HG02642 (cell line): ENCODE measurements around the gene MTOR.
"Not testable (repeated sequence)": the region's sequence is repeated elsewhere in the genome, so short reads cannot be mapped to it uniquely, and the experiment has no call there.

Source experiments
- ATAC-seq: cut with Tn5 transposase; IDR thresholded peaks from one replicate; pipeline ENCODE4 v1.9.1; 2021; ENCODE audit warnings: mild to moderate bottlenecking; ENCODE audit not compliant: unreplicated experiment, poor library complexity

MTOR gene

DNA sequence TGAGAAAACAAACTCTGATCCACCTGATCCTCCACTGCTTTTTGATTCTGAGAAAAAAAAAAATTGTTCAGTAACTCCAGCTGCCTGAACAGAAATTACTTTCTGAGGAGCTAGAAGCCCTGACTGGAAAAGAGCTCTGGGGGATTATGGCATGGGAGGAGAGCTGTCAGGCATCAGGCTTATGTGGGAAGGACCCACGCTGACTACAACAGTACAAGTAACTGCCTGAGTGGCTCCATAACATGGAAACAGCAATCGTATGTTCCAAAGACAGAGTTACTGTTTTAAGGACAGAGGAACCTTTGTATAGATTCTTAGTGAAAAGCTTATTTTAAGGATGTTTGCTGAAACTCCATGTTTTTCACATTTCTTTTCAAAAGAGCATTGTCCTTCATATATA, 74.4 kb downstream of the MTOR start:
- no peak for ATAC-seq

DNA sequence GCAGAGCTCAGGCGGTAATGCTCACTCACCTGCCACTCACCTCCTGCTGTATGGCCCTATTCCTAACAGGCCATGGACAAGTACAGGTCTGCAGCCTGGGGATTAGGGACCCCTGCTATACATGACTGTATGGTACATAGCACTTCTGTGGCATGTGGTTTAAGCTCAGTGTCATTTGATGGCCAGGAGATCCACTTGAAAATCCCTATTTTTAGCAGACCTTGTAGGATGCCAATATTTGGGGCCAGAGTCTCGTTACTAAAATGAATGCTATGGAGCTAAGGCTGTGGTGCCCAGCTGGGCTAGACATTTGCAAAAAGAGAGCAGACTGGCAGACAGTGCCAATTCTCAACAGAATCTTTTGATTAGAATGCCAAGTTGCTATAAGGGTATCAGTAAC, 74.9 kb downstream of the MTOR start:
- no peak for ATAC-seq

DNA sequence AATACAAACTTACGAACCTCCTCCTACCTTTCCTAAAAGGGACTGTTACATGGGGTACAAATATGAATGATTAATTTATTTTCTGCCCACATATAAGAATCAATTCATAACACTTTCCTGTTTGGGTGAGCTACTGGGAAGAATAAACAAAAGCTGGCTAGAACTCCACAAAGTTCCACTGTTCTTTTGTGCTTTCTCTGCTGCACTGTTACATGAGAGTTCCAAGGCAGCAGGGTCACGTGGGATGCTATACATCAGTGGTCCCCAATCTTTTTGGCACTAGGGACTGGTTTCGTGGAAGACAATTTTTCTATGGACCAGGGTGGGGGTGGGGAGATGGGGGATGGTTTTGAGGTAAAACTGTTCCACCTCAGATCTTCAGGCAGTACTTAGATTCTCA, 75.4 kb downstream of the MTOR start:
- ATAC-seq: no peak

DNA sequence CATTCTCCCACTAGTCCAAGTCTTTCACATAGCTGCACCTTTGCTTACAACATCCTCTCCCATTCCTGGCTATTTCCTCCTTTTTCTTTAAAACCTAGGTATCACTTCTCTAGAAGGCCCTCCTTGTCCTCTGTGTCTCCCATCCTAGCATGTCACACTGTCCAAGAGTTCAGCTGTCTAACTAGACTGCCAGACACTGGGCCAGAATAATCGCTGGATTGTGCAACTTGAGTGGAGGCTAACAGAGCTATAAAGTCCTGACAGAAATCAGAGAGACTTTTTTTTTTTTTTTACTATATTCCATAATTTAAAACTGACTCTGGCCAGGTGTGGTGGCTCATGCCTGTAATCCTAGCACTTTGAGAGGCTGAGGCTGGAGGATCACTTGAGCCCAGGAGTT, 77.4 kb downstream of the MTOR start:
- ATAC-seq: no peak

DNA sequence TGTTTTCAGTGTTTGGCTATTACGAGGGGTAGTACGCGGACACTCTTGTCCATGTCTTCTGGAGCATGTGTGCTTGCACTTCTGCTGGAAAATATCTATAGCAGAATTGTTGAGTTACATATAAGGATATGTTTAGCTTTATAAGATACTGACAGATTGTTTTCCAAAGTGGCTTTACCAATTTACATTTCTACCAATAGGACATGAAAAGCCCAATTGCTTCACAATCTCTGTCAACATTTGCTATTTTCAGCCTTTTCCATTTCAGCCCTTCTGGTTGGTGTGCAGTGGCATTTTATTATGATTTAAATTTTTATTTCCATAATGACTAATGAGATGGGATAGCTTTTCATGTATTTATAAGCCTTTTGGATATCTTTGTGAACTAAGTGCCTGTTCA, 79.5 kb downstream of the MTOR start:
- ATAC-seq: no peak

DNA sequence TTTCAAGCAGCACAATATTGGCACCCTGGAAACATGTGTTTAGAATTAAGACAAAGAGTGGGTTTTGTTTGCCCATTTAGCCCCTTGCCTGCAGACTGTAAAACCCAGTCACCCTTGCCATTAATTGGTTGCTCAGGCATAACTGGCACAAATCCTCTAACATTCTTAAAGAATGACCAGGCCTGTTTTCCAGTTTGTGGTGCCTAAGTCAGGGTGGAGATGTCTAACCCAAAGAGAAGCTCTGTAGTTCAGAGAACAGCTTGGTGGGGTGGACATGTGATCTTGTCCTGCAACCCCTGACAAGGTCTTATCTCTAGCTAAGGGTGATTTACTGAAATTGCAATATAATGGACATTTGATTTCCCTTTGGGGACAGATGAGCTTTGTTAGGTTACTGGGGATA, 82.0 kb downstream of the MTOR start:
- ATAC-seq: no peak

DNA sequence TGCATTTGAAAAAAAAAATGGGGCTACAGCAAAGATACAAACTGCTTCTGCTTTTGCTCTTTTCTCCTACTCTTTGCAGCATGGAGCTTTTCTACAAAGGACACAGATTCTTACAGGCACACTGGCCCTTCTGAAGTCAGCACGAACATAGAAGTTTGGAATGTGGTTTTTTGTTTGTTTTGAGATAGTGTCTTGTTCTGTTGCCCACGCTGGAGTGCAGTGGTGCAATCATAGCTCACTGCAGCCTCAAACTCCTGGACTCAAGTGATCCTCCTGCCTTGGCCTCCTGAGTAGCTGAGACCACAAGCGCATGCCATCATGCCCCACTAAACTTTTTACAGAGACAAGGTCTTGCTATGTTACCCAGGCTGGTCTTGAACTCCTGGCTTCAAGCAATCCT, 82.6 kb downstream of the MTOR start:
- not testable (repeated sequence) for ATAC-seq

DNA sequence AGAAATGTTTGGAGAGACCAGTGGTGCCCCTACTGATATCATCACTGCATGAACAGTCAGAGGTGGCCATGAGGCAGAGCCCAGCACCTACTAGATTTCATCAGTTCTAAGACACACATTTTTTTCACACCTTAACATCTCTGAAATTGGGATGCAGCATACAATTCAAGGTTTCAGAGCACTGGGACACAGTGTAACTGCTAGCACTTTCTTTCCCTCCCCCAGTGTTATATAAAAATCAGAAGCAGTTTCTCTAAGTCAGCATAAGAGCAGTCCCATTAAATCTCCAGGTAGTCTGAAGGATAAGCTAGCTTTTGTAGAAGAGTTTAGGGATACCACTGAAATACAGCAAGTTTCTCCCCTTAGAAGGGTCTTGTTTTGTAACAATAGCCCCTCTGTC, 83.2 kb downstream of the MTOR start:
- no peak for ATAC-seq

DNA sequence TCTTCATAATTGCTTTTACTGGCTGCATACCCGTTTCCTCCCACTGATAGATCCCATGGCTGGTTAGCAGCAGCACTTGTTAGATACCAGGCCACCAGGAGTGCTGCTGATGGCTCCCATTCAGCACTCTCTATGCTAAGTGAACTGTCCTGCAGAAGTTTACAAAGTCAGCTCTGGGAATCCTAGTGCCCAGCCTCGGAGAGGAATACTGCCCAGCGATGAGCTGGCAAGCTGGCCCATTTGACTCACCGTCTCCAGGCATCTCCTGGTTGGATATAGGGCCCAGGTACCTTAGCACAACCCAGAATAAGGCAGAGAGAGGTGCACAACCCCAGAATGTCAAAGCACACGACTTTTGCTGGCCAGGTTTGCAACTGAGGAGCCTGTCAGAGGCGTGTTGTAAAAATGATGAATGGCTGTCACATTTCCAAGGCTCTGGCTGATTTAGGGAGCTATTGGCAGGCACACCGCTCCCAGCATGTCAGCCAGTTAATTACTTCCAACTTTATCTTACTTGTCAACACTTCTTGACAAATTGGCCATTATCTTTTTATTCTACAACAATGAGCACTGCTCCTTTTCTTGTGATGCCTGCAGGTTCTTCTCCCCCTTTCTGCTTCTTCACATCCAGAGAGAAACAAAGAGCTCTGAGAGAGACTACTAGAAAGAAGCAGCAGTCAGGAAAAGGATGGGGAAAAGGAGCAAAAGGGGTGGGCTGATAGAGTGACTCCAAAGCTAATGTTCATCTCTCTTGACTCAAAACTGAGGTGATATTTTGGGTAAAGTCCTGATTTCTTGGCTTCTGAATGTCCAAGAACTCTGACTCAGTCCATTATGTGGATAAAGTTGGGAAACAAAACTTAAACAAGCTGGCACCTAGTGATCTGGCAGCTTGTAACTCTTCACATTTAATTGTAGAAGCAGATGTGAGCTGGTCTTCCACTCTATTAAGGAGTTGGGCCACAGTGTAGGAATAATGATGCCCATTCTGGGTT, 84.0 kb downstream of the MTOR start:
- ATAC-seq: no peak

DNA sequence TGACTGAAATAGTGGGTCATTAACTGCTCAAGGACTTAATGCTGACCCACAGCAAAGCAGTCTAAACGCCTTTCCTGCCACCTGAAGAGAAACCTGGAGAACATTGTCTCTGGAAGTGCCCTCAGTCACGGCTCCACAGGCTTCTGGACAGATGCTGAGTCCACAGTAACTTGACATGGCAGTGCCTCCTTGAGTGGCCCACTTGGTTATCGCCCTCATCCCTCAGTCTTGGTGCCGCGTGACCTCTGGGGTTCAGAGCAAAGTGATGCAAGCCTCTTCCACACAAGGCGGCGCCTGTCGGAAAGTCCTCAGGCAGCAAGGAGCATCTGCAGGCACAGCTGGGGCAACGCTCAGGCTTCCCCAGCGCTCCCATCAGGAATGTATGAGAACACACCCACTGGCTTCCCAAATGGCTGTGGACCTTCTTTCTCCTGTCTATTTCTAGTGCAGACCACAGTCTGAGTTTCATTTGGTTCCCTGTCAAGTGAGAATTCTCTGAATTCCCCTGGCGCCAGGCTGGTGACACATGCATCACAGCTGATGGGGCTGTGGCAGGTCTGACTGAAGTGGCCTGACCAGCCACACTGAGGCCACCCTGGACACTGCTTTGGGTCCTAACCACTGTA, 86.2 kb downstream of the MTOR start:
- ATAC-seq: no peak

DNA sequence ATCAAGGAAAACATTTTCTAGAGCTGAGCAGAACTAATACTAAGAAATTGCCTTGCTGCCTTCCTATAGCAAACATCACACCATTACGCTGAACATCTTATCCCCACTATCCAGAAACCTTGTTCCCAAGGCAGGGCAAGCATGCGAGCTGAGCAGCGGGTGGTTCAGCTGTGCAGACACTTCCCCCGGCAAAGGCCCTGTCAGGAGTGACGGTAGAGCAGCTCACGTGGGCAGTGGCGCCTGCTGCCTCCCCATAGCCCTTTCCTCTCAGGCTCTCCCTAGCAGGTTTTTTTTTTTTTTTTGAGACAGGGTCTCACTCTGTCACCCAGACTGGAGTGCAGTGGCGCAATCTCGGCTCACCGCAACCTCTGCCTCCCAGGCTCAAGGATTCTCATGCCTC, 86.9 kb downstream of the MTOR start:
- no peak for ATAC-seq

DNA sequence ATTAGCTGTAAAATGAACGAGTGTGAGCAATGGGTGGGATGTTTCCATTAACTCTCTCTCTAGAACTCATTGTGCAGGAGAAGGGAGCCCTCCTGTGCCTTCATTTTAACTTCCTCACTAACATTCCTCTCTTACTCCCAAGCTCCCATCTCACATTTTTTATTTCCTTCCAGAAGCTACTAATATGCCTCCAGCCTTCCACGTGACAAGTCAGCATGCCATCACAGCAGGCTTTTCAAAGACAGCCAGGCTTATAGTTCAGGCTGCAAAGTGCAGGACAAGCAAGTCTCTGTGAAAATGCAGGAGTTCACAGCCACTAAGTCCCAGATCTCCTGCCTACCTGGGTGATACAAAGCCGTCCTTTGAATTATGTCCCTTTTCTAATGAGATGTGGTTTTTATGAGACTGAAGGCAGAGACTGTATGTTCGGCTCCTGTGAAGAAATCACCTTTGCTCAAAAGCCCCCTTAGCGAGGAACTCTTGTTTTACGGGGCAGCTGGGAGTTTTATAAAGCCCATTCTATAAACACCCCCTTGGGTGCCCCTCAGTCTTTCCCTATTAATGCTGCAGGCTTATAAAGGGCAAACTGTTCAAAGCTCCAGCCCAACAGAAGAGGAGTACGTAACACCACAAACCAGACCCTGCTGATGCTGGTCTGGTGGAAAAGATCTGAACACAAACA, 87.9 kb downstream of the MTOR start:
- ATAC-seq: no peak

DNA sequence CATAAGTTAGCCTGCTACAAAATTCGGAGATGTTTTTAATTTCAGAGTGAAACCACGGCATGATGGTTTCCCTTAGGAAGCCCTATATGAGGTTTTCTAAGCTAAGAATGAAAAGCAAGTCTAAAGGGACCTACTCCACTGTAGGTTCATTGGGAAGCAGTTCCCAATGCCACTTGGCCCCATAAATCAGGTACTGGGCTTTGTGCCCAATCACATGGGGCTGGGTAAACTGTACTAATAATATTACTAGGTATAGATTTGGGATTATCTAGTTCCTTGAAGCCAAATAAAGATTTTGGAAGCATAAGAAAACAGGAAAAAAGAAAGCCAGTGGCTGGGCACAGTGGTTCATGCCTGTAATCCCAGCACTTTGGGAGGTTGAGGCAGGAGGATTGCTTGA, 92.2 kb downstream of the MTOR start:
- no peak for ATAC-seq

DNA sequence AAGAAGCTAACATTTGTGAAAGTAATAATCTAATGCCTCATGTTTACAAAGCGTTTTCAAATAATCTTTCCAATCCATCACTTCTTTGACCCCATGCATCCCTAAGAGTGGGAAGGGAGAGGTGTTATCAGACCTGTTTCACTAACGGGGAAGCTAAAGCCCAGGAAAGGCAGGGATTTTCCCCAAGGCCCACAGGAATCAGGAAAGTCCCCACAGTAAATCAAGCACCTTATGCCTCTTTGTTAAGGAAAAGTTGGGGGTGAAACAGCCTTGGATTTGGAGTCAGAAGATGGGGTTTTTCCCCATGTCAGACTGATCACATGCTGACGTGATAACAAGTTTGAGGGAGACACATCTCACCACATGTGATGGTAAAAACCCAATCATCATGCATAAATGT, 93.1 kb downstream of the MTOR start:
- no peak for ATAC-seq

DNA sequence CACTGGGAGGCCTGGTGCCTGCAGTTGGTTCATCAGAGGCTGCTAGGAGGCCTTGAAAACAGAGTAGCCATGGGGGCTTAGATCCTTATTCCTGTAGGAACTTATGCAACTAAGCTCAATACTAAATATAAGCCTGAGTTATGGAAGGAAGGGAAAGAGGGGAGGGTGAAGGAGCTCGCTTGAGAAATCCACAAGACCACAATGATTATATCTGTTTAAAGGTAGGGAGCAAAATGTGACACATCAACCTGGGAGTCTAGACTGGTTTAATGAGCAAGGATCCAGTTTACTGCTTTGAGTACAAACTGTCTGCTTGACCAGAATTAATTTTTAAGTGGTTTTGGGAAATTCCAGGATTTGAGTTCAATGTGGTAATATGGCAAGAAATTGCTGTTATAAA, 93.6 kb downstream of the MTOR start:
- no peak for ATAC-seq

DNA sequence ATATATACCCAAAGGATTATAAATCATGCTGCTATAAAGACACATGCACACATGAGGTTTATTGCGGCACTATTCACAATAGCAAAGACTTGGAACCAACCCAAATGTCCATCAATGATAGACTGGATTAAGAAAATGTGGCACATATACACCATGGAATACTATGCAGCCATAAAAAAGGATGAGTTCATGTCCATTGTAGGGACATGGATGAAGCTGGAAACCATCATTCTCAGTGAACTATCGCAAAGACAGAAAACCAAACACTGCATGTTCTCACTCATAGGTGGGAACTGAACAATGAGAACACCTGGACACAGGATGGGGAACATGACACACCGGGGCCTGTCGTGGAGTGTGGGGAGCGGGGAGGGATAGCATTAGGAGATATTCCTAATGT, 95.6 kb downstream of the MTOR start:
- not testable (repeated sequence) for ATAC-seq

DNA sequence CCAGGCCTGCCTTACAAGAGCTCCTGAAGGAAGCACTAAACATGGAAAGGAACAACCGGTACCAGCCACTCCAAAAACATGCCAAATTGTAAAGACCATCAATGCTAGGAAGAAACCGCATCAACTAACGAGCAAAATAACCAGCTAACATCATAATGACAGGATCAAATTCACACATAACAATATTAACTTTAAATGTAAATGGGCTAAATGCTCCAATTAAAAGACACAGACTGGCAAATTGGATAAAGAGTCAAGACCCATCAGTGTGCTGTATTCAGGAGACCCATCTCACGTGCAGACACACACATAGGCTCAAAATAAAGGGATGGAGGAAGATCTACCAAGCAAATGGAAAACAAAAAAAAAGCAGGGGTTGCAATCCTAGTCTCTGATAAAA, 99.6 kb downstream of the MTOR start:
- not testable (repeated sequence) for ATAC-seq

DNA sequence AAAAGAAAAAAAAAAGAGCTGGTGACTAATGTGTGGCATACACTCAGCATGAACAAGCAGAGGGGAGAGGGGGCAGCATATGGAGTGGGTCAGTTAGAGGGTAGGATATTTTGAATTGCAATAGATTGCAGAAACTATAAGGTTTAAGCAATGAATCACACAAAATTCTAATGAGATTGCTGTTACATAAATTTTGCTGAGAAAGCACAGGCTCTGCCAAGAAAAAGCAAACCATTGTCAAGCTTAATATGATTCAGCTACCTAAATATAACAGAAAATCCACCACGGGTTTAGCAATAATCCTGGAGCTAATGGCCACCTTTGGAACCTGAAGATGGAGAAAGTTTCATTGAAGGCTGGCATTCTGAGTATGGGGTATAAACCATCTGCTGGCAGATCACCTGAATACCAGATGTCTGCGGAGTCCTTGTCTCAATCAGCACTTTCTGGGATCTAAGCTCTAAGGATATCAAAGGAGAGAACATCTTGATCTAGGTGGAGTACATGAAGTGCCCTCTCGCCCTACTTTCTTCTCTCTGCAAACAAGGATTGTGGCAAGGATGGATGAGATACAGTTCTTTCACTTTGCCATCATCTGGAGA, 103.5 kb downstream of the MTOR start:
- no peak for ATAC-seq

DNA sequence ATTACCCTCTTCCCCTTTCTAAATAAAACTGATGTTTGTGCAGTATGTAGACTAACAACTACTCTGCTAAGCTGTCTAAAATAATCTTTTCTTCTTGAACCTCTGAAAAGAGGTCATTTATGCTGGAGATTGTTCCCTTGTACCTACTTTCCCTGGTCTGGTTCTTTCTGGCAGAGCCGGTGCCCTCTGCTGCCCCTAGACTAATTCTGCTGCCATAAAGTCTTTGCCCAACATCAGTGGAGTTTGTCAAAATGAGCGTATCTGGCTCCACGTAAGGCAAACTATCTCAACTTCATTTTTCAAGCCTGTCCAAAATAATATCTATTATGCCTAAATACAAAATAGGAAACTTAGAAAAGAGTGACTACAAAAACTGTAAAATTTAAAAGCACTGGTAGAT, 104.1 kb downstream of the MTOR start:
- no peak for ATAC-seq

DNA sequence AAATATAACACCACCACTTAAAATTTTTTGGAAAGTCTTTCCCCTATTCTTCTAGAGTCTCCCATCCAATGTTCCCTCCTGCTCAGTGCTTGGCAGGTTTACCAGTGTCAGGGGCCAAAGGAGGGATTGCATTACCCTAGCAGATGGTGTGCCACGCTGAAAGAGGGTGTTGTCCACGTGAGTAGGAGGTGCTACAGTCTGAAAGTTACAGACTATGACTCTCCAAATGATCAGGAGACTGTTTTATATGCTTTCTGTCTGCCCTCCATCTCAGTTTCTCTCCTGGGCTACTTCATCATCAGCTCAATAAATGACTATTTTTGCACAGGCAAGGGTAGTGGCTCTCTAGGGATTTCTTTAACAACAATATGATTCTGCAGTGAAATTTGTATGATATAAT, 104.5 kb downstream of the MTOR start:
- no peak for ATAC-seq

DNA sequence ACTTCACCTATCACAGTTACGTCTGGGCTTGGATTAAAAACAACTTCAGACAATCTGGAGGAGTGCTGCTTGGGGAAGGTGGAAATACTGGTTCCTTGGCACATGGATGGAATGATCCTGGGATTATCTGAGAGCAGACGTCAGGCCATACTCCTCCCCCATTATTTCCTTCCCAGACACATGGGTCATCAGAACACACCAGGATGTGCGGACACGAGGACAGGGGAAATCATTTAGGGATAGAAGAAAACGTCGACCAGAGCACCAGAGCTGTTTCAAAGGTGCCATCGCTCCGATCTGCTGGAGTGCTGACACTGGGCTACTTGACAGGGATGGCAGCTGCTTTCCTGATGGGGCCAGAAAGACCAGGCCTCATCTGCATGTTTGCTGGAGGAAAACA, 105.0 kb downstream of the MTOR start:
- no peak for ATAC-seq
